Type B pancreatic cell (in vitro differentiated cells): ENCODE measurements around the gene NPC1L1. TPM values are rescaled to one million over a fixed set of nuclear protein-coding genes. Genes with fewer than 3 reads are reported as not detected.

Experiments used
- DNase-seq: peaks from one replicate; pipeline ENCODE4 v3.0.0; 2021; ENCODE audit warnings: mixed read lengths; ENCODE audit not compliant: unreplicated experiment; ENCODE audit errors: extremely low spot score
- H3K27ac Mint-ChIP-seq: 2 replicates; pipeline ENCODE4 v1.8.0; 2021; ENCODE audit warnings: mild to moderate bottlenecking, mixed read lengths
- H3K27me3 Mint-ChIP-seq: 2 replicates; pipeline ENCODE4 v1.8.0; 2021; ENCODE audit warnings: mixed read lengths
- H3K36me3 Mint-ChIP-seq: 2 replicates; pipeline ENCODE4 v1.8.0; 2021; ENCODE audit warnings: mixed read lengths
- H3K4me1 Mint-ChIP-seq: one replicate; pipeline ENCODE4 v1.8.0; 2021; ENCODE audit warnings: mixed read lengths; ENCODE audit not compliant: unreplicated experiment
- H3K4me3 Mint-ChIP-seq: 2 replicates; pipeline ENCODE4 v1.8.0; 2021; ENCODE audit warnings: mild to moderate bottlenecking, mixed read lengths
- H3K9me3 Mint-ChIP-seq: 2 replicates; pipeline ENCODE4 v1.8.0; 2021; ENCODE audit warnings: mixed read lengths
- CTCF ChIP-seq: fragments of 200-600 bp; sonication (generic); conservative IDR thresholded peaks from 2 replicates; pipeline ENCODE4 v1.5.0; 2021; ENCODE audit warnings: antibody characterized with exemption, mild to moderate bottlenecking
- total RNA-seq: library from RNA; stranded (reverse); gene quantifications from 2 replicates; pipeline ENCODE4 v1.2.1, GENCODE V29; 2021; ENCODE audit warnings: low replicate concordance

Gene NPC1L1
- total RNA-seq, 1 donor from 2014 or later = 8.8 TPM

DNA sequence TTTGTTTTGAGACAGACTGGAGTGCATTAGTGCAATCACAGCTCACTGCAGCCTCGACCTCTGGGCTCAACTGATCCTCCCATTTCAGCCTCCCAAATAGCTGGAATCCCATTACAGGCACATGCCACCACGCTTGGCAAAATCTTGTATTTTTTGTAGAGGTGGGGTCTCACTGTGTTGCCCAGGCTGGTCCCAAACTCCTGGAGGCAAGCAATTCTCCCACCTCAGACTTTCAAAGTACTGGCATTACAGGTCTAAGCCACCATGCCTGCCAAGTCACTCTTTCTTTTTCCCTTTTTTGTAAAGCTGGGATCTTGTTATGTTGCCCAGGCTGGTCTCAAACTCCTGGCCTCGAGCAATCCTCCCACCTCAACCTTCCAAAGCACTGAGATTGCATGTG lies 8.3 kb upstream of the NPC1L1 start:
- TF ChIP-seq CTCF = no peak
- H3K4me3 Mint-ChIP-seq = no peak overlapping the region
- no peak overlapping the region for H3K27ac Mint-ChIP-seq
- no peaks in the 10 kb centered on the region for H3K4me1 Mint-ChIP-seq
- peaks cover 19% of the 10 kb centered on the region for H3K27me3 Mint-ChIP-seq
- no peaks in the 10 kb centered on the region for H3K36me3 Mint-ChIP-seq
- DNase-seq = no peak
- no peaks in the 10 kb centered on the region for H3K9me3 Mint-ChIP-seq

DNA sequence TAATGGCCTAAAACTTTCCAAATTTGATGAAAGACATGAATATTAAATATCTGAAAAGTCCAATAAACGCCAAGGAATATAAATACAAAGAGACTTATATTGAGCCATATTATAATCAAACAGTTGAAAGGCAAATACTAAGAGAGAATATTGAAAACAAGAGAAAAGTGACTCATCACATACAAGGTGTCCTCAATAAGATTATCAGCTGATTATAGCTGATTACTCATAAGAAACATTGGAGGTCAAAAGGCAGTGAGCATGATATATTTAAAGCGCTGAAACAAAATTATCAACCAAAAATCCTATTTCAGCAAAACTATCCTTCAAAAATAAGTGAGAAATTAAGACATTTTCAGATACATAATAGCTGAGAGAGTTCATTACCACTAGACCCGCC lies 7.8 kb upstream of the NPC1L1 start:
- DNase-seq = no peak
- TF ChIP-seq CTCF = no peak
- Mint-ChIP-seq H3K27me3 (peaks cover 19% of the 10 kb centered on the region), H3K9me3 (peaks cover 3% of the 10 kb centered on the region), H3K4me3 (no peak overlapping the region), H3K4me1 (peaks cover 4% of the 10 kb centered on the region), H3K27ac (no peak overlapping the region), H3K36me3 (no peaks in the 10 kb centered on the region)

- Mint-ChIP-seq H3K36me3 (no peaks in the 10 kb centered on the region), H3K27ac (no peak overlapping the region), H3K27me3 (peaks cover 19% of the 10 kb centered on the region), H3K9me3 (peaks cover 4% of the 10 kb centered on the region), H3K4me3 (no peak overlapping the region), H3K4me1 (peaks cover 8% of the 10 kb centered on the region)
- DNase-seq = no peak
- no peak for TF ChIP-seq CTCF
Measured at GRCh38 chr7:44547536-44548231, 6.6 kb upstream of the NPC1L1 start.

DNA sequence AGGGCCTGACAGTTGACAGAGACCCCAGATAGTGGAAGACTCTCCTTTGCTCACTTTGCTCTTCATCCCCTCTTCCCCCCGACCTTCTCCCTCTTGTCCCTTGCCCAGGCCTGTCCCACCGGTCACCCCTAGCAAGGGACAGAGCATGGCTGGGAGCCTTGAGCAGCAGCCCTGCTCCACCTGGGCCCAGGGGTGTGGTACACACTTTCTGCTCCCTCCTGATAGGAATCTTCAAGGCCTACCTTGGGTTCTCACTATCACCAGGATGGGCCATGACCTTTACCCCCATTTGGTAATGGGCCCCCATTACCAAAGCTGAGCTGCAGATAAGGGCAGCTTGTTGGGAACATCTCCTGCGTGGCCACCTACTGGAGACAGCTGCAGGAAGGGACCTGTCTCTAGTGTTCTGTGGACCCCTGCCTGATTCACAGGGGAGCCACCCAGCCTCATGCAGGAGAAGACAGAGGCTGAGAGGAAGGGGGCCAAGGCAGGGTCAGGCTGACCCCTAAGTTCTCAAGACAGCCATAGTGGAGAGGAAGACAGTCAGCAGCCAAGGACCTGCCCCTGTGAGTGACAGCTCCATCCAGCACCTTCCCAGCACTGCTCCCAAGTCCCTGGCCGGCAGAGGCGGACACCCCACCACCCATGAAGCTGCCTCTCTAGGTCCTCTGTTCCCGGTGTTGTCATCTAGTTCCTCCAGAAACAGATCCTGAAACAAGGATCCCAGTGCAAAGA lies 913 bp upstream of the NPC1L1 start:
- peaks cover 8% of the 10 kb centered on the region for H3K4me1 Mint-ChIP-seq
- no peak overlapping the region for H3K4me3 Mint-ChIP-seq
- H3K27me3 Mint-ChIP-seq = no peaks in the 10 kb centered on the region
- DNase-seq = no peak
- H3K9me3 Mint-ChIP-seq = peaks cover 4% of the 10 kb centered on the region
- H3K27ac Mint-ChIP-seq = peak overlapping the region; percentile 72
- no peak for TF ChIP-seq CTCF
- H3K36me3 Mint-ChIP-seq = no peaks in the 10 kb centered on the region

- peaks cover 8% of the 10 kb centered on the region for H3K4me1 Mint-ChIP-seq
- no peaks in the 10 kb centered on the region for H3K36me3 Mint-ChIP-seq
- H3K27ac Mint-ChIP-seq = no peak overlapping the region
- H3K27me3 Mint-ChIP-seq = no peaks in the 10 kb centered on the region
- H3K9me3 Mint-ChIP-seq = peaks cover 4% of the 10 kb centered on the region
- TF ChIP-seq CTCF = no peak
- no peak overlapping the region for H3K4me3 Mint-ChIP-seq
- no peak for DNase-seq
Measured at GRCh38 chr7:44540592-44541027, 520 bp downstream of the NPC1L1 start.
